ENCODE measurements around the gene SERPINA1. TPM values are rescaled to one million over a fixed set of nuclear protein-coding genes. Genes with fewer than 3 reads are reported as not detected.

SERPINA1 gene
- total RNA-seq, 1 experiment from 2014 or later = 5.1 TPM

DNA sequence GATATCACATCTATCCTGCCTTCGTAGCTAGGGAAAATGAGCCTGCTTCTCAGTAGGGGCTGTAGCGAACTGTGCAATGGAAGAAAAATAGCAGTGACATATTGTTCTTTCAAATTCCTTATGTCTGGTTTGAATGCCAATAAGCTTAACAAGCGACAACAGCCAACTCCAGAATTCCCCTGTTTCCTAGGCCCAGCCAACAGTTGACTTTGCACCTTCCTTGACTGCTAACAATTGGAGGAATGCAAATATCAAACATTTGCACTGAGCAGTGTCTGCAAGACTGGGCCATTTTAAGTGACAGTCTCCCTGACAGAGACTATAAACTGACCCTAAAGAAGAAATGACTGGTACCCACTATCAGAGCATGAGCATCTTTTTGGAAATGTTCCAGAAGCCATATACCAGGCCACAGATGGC, 12.0 kb upstream of the SERPINA1 start (continued):
- TF ChIP-seq, protein P1, sequence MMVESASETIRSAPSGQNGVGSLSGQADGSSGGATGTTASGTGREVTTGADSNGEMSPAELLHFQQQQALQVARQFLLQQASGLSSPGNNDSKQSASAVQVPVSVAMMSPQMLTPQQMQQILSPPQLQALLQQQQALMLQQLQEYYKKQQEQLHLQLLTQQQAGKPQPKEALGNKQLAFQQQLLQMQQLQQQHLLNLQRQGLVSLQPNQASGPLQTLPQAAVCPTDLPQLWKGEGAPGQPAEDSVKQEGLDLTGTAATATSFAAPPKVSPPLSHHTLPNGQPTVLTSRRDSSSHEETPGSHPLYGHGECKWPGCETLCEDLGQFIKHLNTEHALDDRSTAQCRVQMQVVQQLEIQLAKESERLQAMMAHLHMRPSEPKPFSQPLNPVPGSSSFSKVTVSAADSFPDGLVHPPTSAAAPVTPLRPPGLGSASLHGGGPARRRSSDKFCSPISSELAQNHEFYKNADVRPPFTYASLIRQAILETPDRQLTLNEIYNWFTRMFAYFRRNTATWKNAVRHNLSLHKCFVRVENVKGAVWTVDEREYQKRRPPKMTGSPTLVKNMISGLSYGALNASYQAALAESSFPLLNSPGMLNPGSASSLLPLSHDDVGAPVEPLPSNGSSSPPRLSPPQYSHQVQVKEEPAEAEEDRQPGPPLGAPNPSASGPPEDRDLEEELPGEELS (CRISPR knock-in tag; IDR thresholded peaks at IDR 0.05) = no peak
- TF ChIP-seq ZNF263 (CRISPR knock-in tag; IDR thresholded peaks at IDR 0.05; ENCODE audit: low read depth) = no peak
- TF ChIP-seq, protein P2, sequence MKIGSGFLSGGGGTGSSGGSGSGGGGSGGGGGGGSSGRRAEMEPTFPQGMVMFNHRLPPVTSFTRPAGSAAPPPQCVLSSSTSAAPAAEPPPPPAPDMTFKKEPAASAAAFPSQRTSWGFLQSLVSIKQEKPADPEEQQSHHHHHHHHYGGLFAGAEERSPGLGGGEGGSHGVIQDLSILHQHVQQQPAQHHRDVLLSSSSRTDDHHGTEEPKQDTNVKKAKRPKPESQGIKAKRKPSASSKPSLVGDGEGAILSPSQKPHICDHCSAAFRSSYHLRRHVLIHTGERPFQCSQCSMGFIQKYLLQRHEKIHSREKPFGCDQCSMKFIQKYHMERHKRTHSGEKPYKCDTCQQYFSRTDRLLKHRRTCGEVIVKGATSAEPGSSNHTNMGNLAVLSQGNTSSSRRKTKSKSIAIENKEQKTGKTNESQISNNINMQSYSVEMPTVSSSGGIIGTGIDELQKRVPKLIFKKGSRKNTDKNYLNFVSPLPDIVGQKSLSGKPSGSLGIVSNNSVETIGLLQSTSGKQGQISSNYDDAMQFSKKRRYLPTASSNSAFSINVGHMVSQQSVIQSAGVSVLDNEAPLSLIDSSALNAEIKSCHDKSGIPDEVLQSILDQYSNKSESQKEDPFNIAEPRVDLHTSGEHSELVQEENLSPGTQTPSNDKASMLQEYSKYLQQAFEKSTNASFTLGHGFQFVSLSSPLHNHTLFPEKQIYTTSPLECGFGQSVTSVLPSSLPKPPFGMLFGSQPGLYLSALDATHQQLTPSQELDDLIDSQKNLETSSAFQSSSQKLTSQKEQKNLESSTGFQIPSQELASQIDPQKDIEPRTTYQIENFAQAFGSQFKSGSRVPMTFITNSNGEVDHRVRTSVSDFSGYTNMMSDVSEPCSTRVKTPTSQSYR (CRISPR knock-in tag; IDR thresholded peaks at IDR 0.05) = no peak
- TF ChIP-seq SP1 (CRISPR knock-in tag; conservative IDR thresholded peaks at IDR 0.05) = no peak
- TF ChIP-seq, protein P3, sequence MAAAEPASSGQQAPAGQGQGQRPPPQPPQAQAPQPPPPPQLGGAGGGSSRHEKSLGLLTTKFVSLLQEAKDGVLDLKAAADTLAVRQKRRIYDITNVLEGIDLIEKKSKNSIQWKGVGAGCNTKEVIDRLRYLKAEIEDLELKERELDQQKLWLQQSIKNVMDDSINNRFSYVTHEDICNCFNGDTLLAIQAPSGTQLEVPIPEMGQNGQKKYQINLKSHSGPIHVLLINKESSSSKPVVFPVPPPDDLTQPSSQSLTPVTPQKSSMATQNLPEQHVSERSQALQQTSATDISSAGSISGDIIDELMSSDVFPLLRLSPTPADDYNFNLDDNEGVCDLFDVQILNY (CRISPR knock-in tag; IDR thresholded peaks at IDR 0.05) = no peak
- TF ChIP-seq CREM (CRISPR knock-in tag; IDR thresholded peaks at IDR 0.05) = no peak
- TF ChIP-seq JUN (CRISPR knock-in tag; IDR thresholded peaks at IDR 0.05) = no peak
- TF ChIP-seq, protein P4, sequence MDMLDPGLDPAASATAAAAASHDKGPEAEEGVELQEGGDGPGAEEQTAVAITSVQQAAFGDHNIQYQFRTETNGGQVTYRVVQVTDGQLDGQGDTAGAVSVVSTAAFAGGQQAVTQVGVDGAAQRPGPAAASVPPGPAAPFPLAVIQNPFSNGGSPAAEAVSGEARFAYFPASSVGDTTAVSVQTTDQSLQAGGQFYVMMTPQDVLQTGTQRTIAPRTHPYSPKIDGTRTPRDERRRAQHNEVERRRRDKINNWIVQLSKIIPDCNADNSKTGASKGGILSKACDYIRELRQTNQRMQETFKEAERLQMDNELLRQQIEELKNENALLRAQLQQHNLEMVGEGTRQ (CRISPR knock-in tag; IDR thresholded peaks at IDR 0.05) = no peak
- no peak for TF ChIP-seq CREB1 (CRISPR knock-in tag; IDR thresholded peaks at IDR 0.05)
- TF ChIP-seq, protein P5, sequence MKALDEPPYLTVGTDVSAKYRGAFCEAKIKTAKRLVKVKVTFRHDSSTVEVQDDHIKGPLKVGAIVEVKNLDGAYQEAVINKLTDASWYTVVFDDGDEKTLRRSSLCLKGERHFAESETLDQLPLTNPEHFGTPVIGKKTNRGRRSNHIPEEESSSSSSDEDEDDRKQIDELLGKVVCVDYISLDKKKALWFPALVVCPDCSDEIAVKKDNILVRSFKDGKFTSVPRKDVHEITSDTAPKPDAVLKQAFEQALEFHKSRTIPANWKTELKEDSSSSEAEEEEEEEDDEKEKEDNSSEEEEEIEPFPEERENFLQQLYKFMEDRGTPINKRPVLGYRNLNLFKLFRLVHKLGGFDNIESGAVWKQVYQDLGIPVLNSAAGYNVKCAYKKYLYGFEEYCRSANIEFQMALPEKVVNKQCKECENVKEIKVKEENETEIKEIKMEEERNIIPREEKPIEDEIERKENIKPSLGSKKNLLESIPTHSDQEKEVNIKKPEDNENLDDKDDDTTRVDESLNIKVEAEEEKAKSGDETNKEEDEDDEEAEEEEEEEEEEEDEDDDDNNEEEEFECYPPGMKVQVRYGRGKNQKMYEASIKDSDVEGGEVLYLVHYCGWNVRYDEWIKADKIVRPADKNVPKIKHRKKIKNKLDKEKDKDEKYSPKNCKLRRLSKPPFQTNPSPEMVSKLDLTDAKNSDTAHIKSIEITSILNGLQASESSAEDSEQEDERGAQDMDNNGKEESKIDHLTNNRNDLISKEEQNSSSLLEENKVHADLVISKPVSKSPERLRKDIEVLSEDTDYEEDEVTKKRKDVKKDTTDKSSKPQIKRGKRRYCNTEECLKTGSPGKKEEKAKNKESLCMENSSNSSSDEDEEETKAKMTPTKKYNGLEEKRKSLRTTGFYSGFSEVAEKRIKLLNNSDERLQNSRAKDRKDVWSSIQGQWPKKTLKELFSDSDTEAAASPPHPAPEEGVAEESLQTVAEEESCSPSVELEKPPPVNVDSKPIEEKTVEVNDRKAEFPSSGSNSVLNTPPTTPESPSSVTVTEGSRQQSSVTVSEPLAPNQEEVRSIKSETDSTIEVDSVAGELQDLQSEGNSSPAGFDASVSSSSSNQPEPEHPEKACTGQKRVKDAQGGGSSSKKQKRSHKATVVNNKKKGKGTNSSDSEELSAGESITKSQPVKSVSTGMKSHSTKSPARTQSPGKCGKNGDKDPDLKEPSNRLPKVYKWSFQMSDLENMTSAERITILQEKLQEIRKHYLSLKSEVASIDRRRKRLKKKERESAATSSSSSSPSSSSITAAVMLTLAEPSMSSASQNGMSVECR (CRISPR knock-in tag; IDR thresholded peaks at IDR 0.05; ENCODE audit: borderline replicate concordance) = no peak

DNA sequence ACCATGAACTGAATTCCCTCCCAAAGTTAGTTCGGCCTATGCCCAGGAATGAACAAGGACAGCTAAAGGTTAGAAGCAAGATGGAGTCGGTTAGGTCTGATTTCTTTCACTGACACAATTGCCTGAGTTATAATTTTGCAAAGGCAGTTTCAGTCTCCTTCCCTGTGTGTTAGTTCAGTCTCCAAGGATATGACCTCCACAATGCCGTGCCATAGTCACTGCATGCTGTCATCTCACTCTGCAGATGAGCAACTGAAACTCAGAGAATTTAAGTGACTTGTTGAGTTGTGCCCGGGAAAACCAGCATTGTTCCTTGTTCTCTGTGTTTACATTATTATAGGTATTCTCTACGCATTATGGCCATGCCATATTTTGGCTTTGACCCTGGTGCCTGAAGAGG, 10.1 kb upstream of the SERPINA1 start:
- no peak for DNase-seq (ENCODE audit: low spot score)
- Mint-ChIP-seq H3K9me3 (peaks cover 3% of the 10 kb centered on the region; the same call in 1 of the 2 replicates), H3K27me3 (ENCODE audit: low read depth) (peaks cover 18% of the 10 kb centered on the region), H3K4me1 (peaks cover 56% of the 10 kb centered on the region), H3K4me3 (peak overlapping the region; percentile 36), H3K36me3 (no peaks in the 10 kb centered on the region), H3K27ac (peak overlapping the region; percentile 54)
- POLR2A ChIA-PET = no interaction called here
- CTCF ChIA-PET = no interaction called here
- ATAC-seq = no peak
- TF ChIP-seq EMX1 (CRISPR knock-in tag; IDR thresholded peaks at IDR 0.05) (no peak), OVOL2 (CRISPR knock-in tag; IDR thresholded peaks at IDR 0.05; ENCODE audit: borderline replicate concordance) (no peak), ELF4 (CRISPR knock-in tag; IDR thresholded peaks at IDR 0.05; ENCODE audit: low read depth) (no peak), RELA (CRISPR knock-in tag; IDR thresholded peaks at IDR 0.05; ENCODE audit: borderline replicate concordance) (no peak)
- TF ChIP-seq, protein P6, sequence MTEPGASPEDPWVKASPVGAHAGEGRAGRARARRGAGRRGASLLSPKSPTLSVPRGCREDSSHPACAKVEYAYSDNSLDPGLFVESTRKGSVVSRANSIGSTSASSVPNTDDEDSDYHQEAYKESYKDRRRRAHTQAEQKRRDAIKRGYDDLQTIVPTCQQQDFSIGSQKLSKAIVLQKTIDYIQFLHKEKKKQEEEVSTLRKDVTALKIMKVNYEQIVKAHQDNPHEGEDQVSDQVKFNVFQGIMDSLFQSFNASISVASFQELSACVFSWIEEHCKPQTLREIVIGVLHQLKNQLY (CRISPR knock-in tag; IDR thresholded peaks at IDR 0.05) = no peak
- TF ChIP-seq, protein P7, sequence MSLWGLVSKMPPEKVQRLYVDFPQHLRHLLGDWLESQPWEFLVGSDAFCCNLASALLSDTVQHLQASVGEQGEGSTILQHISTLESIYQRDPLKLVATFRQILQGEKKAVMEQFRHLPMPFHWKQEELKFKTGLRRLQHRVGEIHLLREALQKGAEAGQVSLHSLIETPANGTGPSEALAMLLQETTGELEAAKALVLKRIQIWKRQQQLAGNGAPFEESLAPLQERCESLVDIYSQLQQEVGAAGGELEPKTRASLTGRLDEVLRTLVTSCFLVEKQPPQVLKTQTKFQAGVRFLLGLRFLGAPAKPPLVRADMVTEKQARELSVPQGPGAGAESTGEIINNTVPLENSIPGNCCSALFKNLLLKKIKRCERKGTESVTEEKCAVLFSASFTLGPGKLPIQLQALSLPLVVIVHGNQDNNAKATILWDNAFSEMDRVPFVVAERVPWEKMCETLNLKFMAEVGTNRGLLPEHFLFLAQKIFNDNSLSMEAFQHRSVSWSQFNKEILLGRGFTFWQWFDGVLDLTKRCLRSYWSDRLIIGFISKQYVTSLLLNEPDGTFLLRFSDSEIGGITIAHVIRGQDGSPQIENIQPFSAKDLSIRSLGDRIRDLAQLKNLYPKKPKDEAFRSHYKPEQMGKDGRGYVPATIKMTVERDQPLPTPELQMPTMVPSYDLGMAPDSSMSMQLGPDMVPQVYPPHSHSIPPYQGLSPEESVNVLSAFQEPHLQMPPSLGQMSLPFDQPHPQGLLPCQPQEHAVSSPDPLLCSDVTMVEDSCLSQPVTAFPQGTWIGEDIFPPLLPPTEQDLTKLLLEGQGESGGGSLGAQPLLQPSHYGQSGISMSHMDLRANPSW (CRISPR knock-in tag; conservative IDR thresholded peaks at IDR 0.05; ENCODE audit: low read depth) = no peak
- TF ChIP-seq, protein P4 (CRISPR knock-in tag; IDR thresholded peaks at IDR 0.05) = no peak
